BJ (cell line): ENCODE measurements around the gene SLC9A2. TPM values are rescaled to one million over a fixed set of nuclear protein-coding genes. Genes with fewer than 3 reads are reported as not detected.

Experiments
- CTCF ChIA-PET: fragments of 350-600 bp; formaldehyde crosslinking; extraction: SDS; loops from one replicate; lab custom pipeline; 2021; ENCODE audit warnings: antibody characterized with exemption, inconsistent platforms; lab: Yijun Ruan, JAX
- POLR2A ChIA-PET: fragments of 300-600 bp; sonication (Branson Sonifier 250); formaldehyde crosslinking; extraction: SDS; loops from one replicate; lab custom pipeline; 2021; ENCODE audit warnings: antibody characterized with exemption; lab: Charles Lee
- DNase-seq: peaks from one replicate; pipeline ENCODE4 v3.0.0-alpha.2; 2011; ENCODE audit warnings: low read depth
- H3K27me3 ChIP-seq: 2 replicates; pipeline ENCODE4 v1.6.0; 2011; ENCODE audit warnings: low read length; ENCODE audit not compliant: control insufficient read depth, insufficient read depth
- H3K36me3 ChIP-seq: 2 replicates; pipeline ENCODE4 v1.5.1; 2011; ENCODE audit warnings: low read length; ENCODE audit not compliant: control insufficient read depth, insufficient read depth
- H3K4me3 ChIP-seq: 2 replicates; pipeline ENCODE4 v1.5.1; 2011; ENCODE audit warnings: low read depth, mild to moderate bottlenecking, control low read depth, low read length
- CTCF ChIP-seq: IDR thresholded peaks from 2 replicates; pipeline ENCODE4 v1.5.1; 2011; ENCODE audit warnings: low read depth, mild to moderate bottlenecking, control low read depth, inconsistent platforms, low read length, moderate library complexity; ENCODE audit not compliant: insufficient read depth
- polyA plus RNA-seq: library from polyadenylated mRNA; depleted of rRNA; stranded (reverse); fragments of >200 nt; gene quantifications from 2 replicates; pipeline ENCODE4 v1.2.3, GENCODE V29; 2011

SLC9A2 gene
- polyA plus RNA-seq, 1 experiment, result not detected

GRCh38 chr2:102603904-102604303 lies 15.4 kb upstream of the SLC9A2 start:
- H3K36me3 ChIP-seq, result no peaks in the 10 kb centered on the region
- no peak overlapping the region for H3K4me3 ChIP-seq
- TF ChIP-seq CTCF, result no peak
- ChIA-PET CTCF (interaction anchor here (4.8 kb wide), 1 partner anchor 12 kb away, joined by 22 read pairs; no protein-coding TSS in a partner anchor), POLR2A (no interaction called here)
- DNase-seq, result no peak
- H3K27me3 ChIP-seq, result no peaks in the 10 kb centered on the region

GRCh38 chr2:102604769-102605168 lies 14.6 kb upstream of the SLC9A2 start:
- no peaks in the 10 kb centered on the region for H3K27me3 ChIP-seq
- ChIA-PET POLR2A (no interaction called here), CTCF (interaction anchor here (0.8 to 4.8 kb wide), 3 partner anchors 9 to 145 kb away, joined by 3 to 22 read pairs (median 3); no protein-coding TSS in a partner anchor)
- no peak for DNase-seq
- TF ChIP-seq CTCF, result no peak
- H3K4me3 ChIP-seq, result no peak overlapping the region
- no peaks in the 10 kb centered on the region for H3K36me3 ChIP-seq

GRCh38 chr2:102606353-102606752 lies 13.0 kb upstream of the SLC9A2 start:
- DNase-seq, result peak; percentile 3
- CTCF ChIA-PET, result interaction anchor here (4.8 kb wide), 1 partner anchor 10 kb away, joined by 22 read pairs; no protein-coding TSS in a partner anchor

GRCh38 chr2:102615620-102616436 lies 3.5 kb upstream of the SLC9A2 start:
- TF ChIP-seq CTCF, result peak; percentile 95
- no peak for DNase-seq
- CTCF ChIA-PET, result interaction anchor here (0.9 to 6.1 kb wide), 15 partner anchors 11 to 150 kb away, joined by 3 to 124 read pairs (median 4); partner anchors contain the start of gene SLC9A4
- Histone ChIP-seq H3K27me3 (peaks cover 17% of the 10 kb centered on the region), H3K36me3 (no peaks in the 10 kb centered on the region), H3K4me3 (no peak overlapping the region)
- POLR2A ChIA-PET, result no interaction called here

More at GRCh38 chr2:102606353-102606752, 13.0 kb upstream of the SLC9A2 start:
- Histone ChIP-seq H3K36me3 (no peaks in the 10 kb centered on the region), H3K4me3 (no peak overlapping the region), H3K27me3 (no peaks in the 10 kb centered on the region)
- POLR2A ChIA-PET, result no interaction called here
- no peak for TF ChIP-seq CTCF

GRCh38 chr2:102618452-102619413 lies 620 bp upstream of the SLC9A2 start:
- H3K36me3 ChIP-seq, result no peaks in the 10 kb centered on the region
- POLR2A ChIA-PET, result no interaction called here
- CTCF ChIA-PET, result interaction anchor here (1.0 to 6.1 kb wide), 3 partner anchors 9 to 145 kb away, joined by 3 to 124 read pairs (median 3); partner anchors contain the start of gene SLC9A4
- H3K4me3 ChIP-seq, result peak overlapping the region; percentile 4; the same call in 1 of the 2 replicates
- no peak for DNase-seq
- no peak for TF ChIP-seq CTCF
- peaks cover 17% of the 10 kb centered on the region for H3K27me3 ChIP-seq
